Measurements from ENCODE around the gene DGKE. TPM values are rescaled to one million over a fixed set of nuclear protein-coding genes. Genes with fewer than 3 reads are reported as not detected.
A peak's percentile ranks its signal among the peaks of the same experiment; 100 is the strongest.

DGKE gene
- total and polyA plus RNA-seq, 7 donors, result 0.38 to 3.2 (median 0.76) TPM

- Histone ChIP-seq H3K9me3 (no peaks in the 10 kb centered on the region), H3K27me3 (ENCODE audit: insufficient read depth in 3 of 3, low read length in 2 of 3) (no peaks in the 10 kb centered on the region), H3K27ac (no peak overlapping the region), H3K4me1 (no peaks in the 10 kb centered on the region), H3K4me3 (no peak overlapping the region), H3K36me3 (ENCODE audit: insufficient read depth in 1 of 2, low read depth in 1 of 2) (no peaks in the 10 kb centered on the region)
- no peak for ATAC-seq
- no peak for TF ChIP-seq CTCF (IDR thresholded peaks at IDR 0.05)
- WGBS, 3 donors, result 43 to 53% (median 46%) methylated on average over 4 of the region's 4 CpGs
- no peak for DNase-seq
- intact Hi-C loops (cut with DNase I), result no loop called here
Measured at GRCh38 chr17:56798916-56799315, 35.0 kb upstream of the DGKE start.

GRCh38 chr17:56801459-56802178 lies 32.3 kb upstream of the DGKE start:
- DNase-seq (no peak), ATAC-seq (no peak)
- no peaks in the 10 kb centered on the region for H3K36me3 ChIP-seq (ENCODE audit: insufficient read depth in 1 of 2, low read depth in 1 of 2)
- TF ChIP-seq CTCF (IDR thresholded peaks at IDR 0.05), result no peak
- H3K27ac ChIP-seq, result no peak overlapping the region
- no peaks in the 10 kb centered on the region for H3K27me3 ChIP-seq (ENCODE audit: insufficient read depth in 3 of 3, low read length in 2 of 3)
- no peaks in the 10 kb centered on the region for H3K4me1 ChIP-seq
- H3K9me3 ChIP-seq, result no peaks in the 10 kb centered on the region
- intact Hi-C loops (cut with DNase I), result no loop called here
- 56 to 67% (median 60%) methylated on average over 4 of the region's 4 CpGs for WGBS, 3 donors
- no peak overlapping the region for H3K4me3 ChIP-seq

GRCh38 chr17:56803071-56803470 lies 30.9 kb upstream of the DGKE start:
- H3K9me3 ChIP-seq, result no peaks in the 10 kb centered on the region
- H3K36me3 ChIP-seq (ENCODE audit: insufficient read depth in 1 of 2, low read depth in 1 of 2), result no peaks in the 10 kb centered on the region
- no peaks in the 10 kb centered on the region for H3K27me3 ChIP-seq (ENCODE audit: insufficient read depth in 3 of 3, low read length in 2 of 3)
- intact Hi-C loops (cut with DNase I), result no loop called here
- DNase-seq (no peak), ATAC-seq (no peak)
- no peak overlapping the region for H3K27ac ChIP-seq
- no peak overlapping the region for H3K4me3 ChIP-seq
- TF ChIP-seq CTCF (IDR thresholded peaks at IDR 0.05), result no peak
- H3K4me1 ChIP-seq, result no peaks in the 10 kb centered on the region
- 69 to 81% (median 71%) methylated on average over 1 of the region's 1 CpG for WGBS, 3 donors

- no peak overlapping the region for H3K4me3 ChIP-seq
- intact Hi-C loops (cut with DNase I), result no loop called here
- no peak for TF ChIP-seq CTCF (IDR thresholded peaks at IDR 0.05)
- DNase-seq (no peak), ATAC-seq (no peak)
- H3K27ac ChIP-seq, result no peak overlapping the region
- H3K9me3 ChIP-seq, result no peaks in the 10 kb centered on the region
- H3K36me3 ChIP-seq (ENCODE audit: insufficient read depth in 1 of 2, low read depth in 1 of 2), result no peaks in the 10 kb centered on the region
- no peaks in the 10 kb centered on the region for H3K4me1 ChIP-seq
- WGBS, 3 donors, result 85 to 87% (median 86%) methylated on average over 3 of the region's 3 CpGs
- H3K27me3 ChIP-seq (ENCODE audit: insufficient read depth in 3 of 3, low read length in 2 of 3), result no peaks in the 10 kb centered on the region
Measured at GRCh38 chr17:56804454-56804853, 29.5 kb upstream of the DGKE start.

- ATAC-seq (peak in 2 of 4 donors; percentile 21 to 47), DNase-seq (no peak)
- no peaks in the 10 kb centered on the region for H3K36me3 ChIP-seq (ENCODE audit: insufficient read depth in 1 of 2, low read depth in 1 of 2)
- intact Hi-C loops (cut with DNase I), result no loop called here
- H3K27ac ChIP-seq, result no peak overlapping the region
- no peak for TF ChIP-seq CTCF (IDR thresholded peaks at IDR 0.05)
- no peaks in the 10 kb centered on the region for H3K27me3 ChIP-seq (ENCODE audit: insufficient read depth in 3 of 3, low read length in 2 of 3)
- 27 to 57% (median 55%) methylated on average over 4 of the region's 4 CpGs for WGBS, 3 donors
- H3K9me3 ChIP-seq, result no peaks in the 10 kb centered on the region
- H3K4me3 ChIP-seq, result no peak overlapping the region
- H3K4me1 ChIP-seq, result no peaks in the 10 kb centered on the region
Measured at GRCh38 chr17:56806949-56807348, 27.0 kb upstream of the DGKE start.
